GM18498 (cell line): ENCODE results near the gene CDC6.
"Not testable (repeated sequence)": the region's sequence is repeated elsewhere in the genome, so short reads cannot be mapped to it uniquely, and the experiment has no call there.

Experiments used
- ATAC-seq: cut with Tn5 transposase; IDR thresholded peaks from one replicate; pipeline ENCODE4 v1.9.1; 2021; ENCODE audit warnings: mild to moderate bottlenecking, moderate library complexity; ENCODE audit not compliant: unreplicated experiment

Gene CDC6

GRCh38 chr17:40286473-40286872 is 1.2 kb upstream of the CDC6 start:
- no peak for ATAC-seq

- no peak for ATAC-seq
Observed at GRCh38 chr17:40287159-40287493, 553 bp upstream of the CDC6 start.

- no peak for ATAC-seq
Observed at GRCh38 chr17:40290629-40291280, 3.1 kb downstream of the CDC6 start.

- ATAC-seq, result no peak
Observed at GRCh38 chr17:40291281-40291664, 3.6 kb downstream of the CDC6 start.

- no peak for ATAC-seq
Observed at GRCh38 chr17:40293363-40293762, 5.7 kb downstream of the CDC6 start.

GRCh38 chr17:40295488-40296436 is 8.1 kb downstream of the CDC6 start:
- no peak for ATAC-seq

GRCh38 chr17:40297511-40297910 is 9.8 kb downstream of the CDC6 start:
- ATAC-seq, result no peak

- ATAC-seq, result no peak
Observed at GRCh38 chr17:40298726-40299125, 11.0 kb downstream of the CDC6 start.

- not testable (repeated sequence) for ATAC-seq
Observed at GRCh38 chr17:40299159-40299757, 11.6 kb downstream of the CDC6 start.

GRCh38 chr17:40301315-40301714 is 13.6 kb downstream of the CDC6 start:
- no peak for ATAC-seq

- ATAC-seq, result no peak
Observed at GRCh38 chr17:40303009-40303657, 15.5 kb downstream of the CDC6 start.

GRCh38 chr17:40303708-40304551 is 16.3 kb downstream of the CDC6 start:
- no peak for ATAC-seq

GRCh38 chr17:40304552-40304863 is 16.8 kb downstream of the CDC6 start:
- not testable (repeated sequence) for ATAC-seq

GRCh38 chr17:40304866-40305265 is 17.2 kb downstream of the CDC6 start:
- not testable (repeated sequence) for ATAC-seq

- no peak for ATAC-seq
Observed at GRCh38 chr17:40306395-40306794, 18.7 kb downstream of the CDC6 start.

GRCh38 chr17:40307001-40307730 is 19.5 kb downstream of the CDC6 start:
- ATAC-seq, result no peak

GRCh38 chr17:40307740-40308239 is 20.1 kb downstream of the CDC6 start:
- no peak for ATAC-seq

- no peak for ATAC-seq
Observed at GRCh38 chr17:40309031-40309948, 21.6 kb downstream of the CDC6 start, which contains the start of gene RARA. TSS of gene RARA (plus strand) at chr17:40309180. CDS start at chr17:40331219, 22,039 bp downstream.
